IMR-90 (cell line): ENCODE results near the gene SQSTM1. TPM values are rescaled to one million over a fixed set of nuclear protein-coding genes. Genes with fewer than 3 reads are reported as not detected.

Experiments used
- ATAC-seq: fragments of 200-7000 bp; cut with Tn5 transposase; 2 replicates; pipeline ENCODE4 v1.9.1; 2020; ENCODE audit warnings: low read depth, mild to moderate bottlenecking, moderate library complexity
- BruUV-seq: library from RNA; stranded (reverse); fragments of 400-500 nt; replicated peaks from 2 replicates; lab custom pipeline; 2021; lab: Mats Ljungman, UMichigan
- CTCF ChIA-PET: fragments of 300-600 bp; formaldehyde crosslinking; extraction: SDS; loops from one replicate; lab custom pipeline; 2021; ENCODE audit warnings: antibody characterized with exemption; lab: Yijun Ruan, JAX
- POLR2A ChIA-PET: fragments of 300-600 bp; sonication (Branson Sonifier 250); formaldehyde crosslinking; loops from one replicate; lab custom pipeline; 2022; ENCODE audit warnings: antibody characterized with exemption; ENCODE audit not compliant: unreplicated experiment; lab: Charles Lee
- DNase-seq: peaks from one replicate; pipeline ENCODE4 v3.0.0; 2013
- H2AFZ ChIP-seq: replicated peaks from 2 replicates; pipeline ENCODE3; 2013; ENCODE audit warnings: low read length, mild to moderate bottlenecking; ENCODE audit not compliant: poor library complexity
- H2AK5ac ChIP-seq: 2 replicates; pipeline ENCODE4 v1.6.1; 2013; ENCODE audit warnings: low read depth, low read length, inconsistent platforms
- H2AK9ac ChIP-seq: replicated peaks from 2 replicates; pipeline ENCODE3; 2013; ENCODE audit warnings: mild to moderate bottlenecking, low read depth, low read length, moderate library complexity; ENCODE audit not compliant: poor library complexity
- H2BK120ac ChIP-seq: 2 replicates; pipeline ENCODE4 v1.6.1; 2013; ENCODE audit warnings: low read depth, low read length, inconsistent platforms
- H2BK15ac ChIP-seq: 3 replicates; pipeline ENCODE4 v1.6.1; 2013; ENCODE audit warnings: low read depth, low read length, inconsistent platforms
- H2BK20ac ChIP-seq: 2 replicates; pipeline ENCODE4 v1.6.1; 2013; ENCODE audit warnings: low read depth, mild to moderate bottlenecking, inconsistent platforms, low read length, moderate library complexity
- H2BK5ac ChIP-seq: 2 replicates; pipeline ENCODE4 v1.6.1; 2013; ENCODE audit warnings: mild to moderate bottlenecking, low read depth, low read length, inconsistent platforms; ENCODE audit not compliant: poor library complexity, severe bottlenecking
- H3K14ac ChIP-seq: replicated peaks from 2 replicates; pipeline ENCODE4 v1.6.1; 2013; ENCODE audit warnings: low read depth, low read length, inconsistent platforms
- H3K18ac ChIP-seq: 2 replicates; pipeline ENCODE4 v1.6.1; 2013; ENCODE audit warnings: low read depth, low read length, control low read depth
- H3K23ac ChIP-seq: 2 replicates; pipeline ENCODE4 v1.6.1; 2013; ENCODE audit warnings: low read depth, low read length, inconsistent platforms
- H3K27ac ChIP-seq: 2 replicates; pipeline ENCODE4 v1.5.1; 2013; ENCODE audit warnings: mild to moderate bottlenecking, control low read depth, low read length; ENCODE audit not compliant: insufficient read depth
- H3K27me3 ChIP-seq: 2 replicates; pipeline ENCODE4 v1.6.1; 2013; ENCODE audit warnings: low read length; ENCODE audit not compliant: control insufficient read depth, insufficient read depth
- H3K36me3 ChIP-seq: 2 replicates; pipeline ENCODE4 v1.6.1; 2013; ENCODE audit warnings: low read length, mixed read lengths; ENCODE audit not compliant: control insufficient read depth, insufficient read depth
- H3K4ac ChIP-seq: 2 replicates; pipeline ENCODE4 v1.6.1; 2013; ENCODE audit warnings: low read depth, low read length, inconsistent platforms
- H3K4me1 ChIP-seq: 2 replicates; pipeline ENCODE4 v1.6.1; 2013; ENCODE audit warnings: low read length, mixed read lengths; ENCODE audit not compliant: control insufficient read depth, insufficient read depth
- H3K4me2 ChIP-seq: 2 replicates; pipeline ENCODE4 v1.6.1; 2013; ENCODE audit warnings: low read depth, mild to moderate bottlenecking, control low read depth, low read length, moderate library complexity
- H3K4me3 ChIP-seq: 2 replicates; pipeline ENCODE4 v1.5.1; 2013; ENCODE audit warnings: low read depth, mild to moderate bottlenecking, control low read depth, low read length, moderate library complexity; ENCODE audit not compliant: insufficient read depth
- H3K56ac ChIP-seq: 2 replicates; pipeline ENCODE4 v1.6.1; 2013; ENCODE audit warnings: low read length, inconsistent platforms; ENCODE audit not compliant: insufficient read depth; ENCODE audit errors: extremely low read depth
- H3K79me1 ChIP-seq, 2 experiments: 2 replicates each; pipeline ENCODE4 v1.6.1; 2013; ENCODE audit warnings: low read length in 2 of 2, inconsistent platforms in 1 of 2, low read depth in 1 of 2
- H3K9ac ChIP-seq: 2 replicates; pipeline ENCODE4 v1.6.1; 2013; ENCODE audit warnings: low read depth, low read length, control low read depth
- H3K9me1 ChIP-seq: 2 replicates; pipeline ENCODE4 v1.6.1; 2013; ENCODE audit warnings: low read length, inconsistent platforms; ENCODE audit not compliant: insufficient read depth
- H3K9me3 ChIP-seq: 2 replicates; pipeline ENCODE4 v1.6.1; 2013; ENCODE audit warnings: low read length; ENCODE audit not compliant: control insufficient read depth, insufficient read depth
- H4K20me1 ChIP-seq: 2 replicates; pipeline ENCODE4 v1.6.1; 2013; ENCODE audit warnings: low read length, inconsistent platforms; ENCODE audit not compliant: insufficient read depth
- H4K5ac ChIP-seq: 2 replicates; pipeline ENCODE4 v1.6.1; 2013; ENCODE audit warnings: mild to moderate bottlenecking, low read depth, low read length, control low read depth
- H4K8ac ChIP-seq, 2 experiments: 2 replicates each; pipeline ENCODE4 v1.6.1; 2013; ENCODE audit warnings: low read depth in 2 of 2, low read length in 2 of 2, control low read depth in 1 of 2, inconsistent platforms in 1 of 2
- H4K91ac ChIP-seq: 2 replicates; pipeline ENCODE4 v1.6.1; 2013; ENCODE audit warnings: low read depth, low read length, inconsistent platforms; ENCODE audit not compliant: insufficient read depth
- BHLHE40 ChIP-seq: fragments of 150-350 bp; IDR thresholded peaks from 2 replicates; pipeline ENCODE4 v1.6.1; 2016; ENCODE audit warnings: mild to moderate bottlenecking, low read depth, low read length
- CEBPB ChIP-seq: IDR thresholded peaks from 2 replicates; pipeline ENCODE4 v1.6.1; 2012; ENCODE audit warnings: low read depth, low read length, improper control_type of control experiment
- MAFK ChIP-seq: IDR thresholded peaks from 2 replicates; pipeline ENCODE4 v1.6.1; 2012; ENCODE audit warnings: low read depth, low read length, improper control_type of control experiment
- MAZ ChIP-seq: IDR thresholded peaks from 2 replicates; pipeline ENCODE4 v1.6.1; 2012; ENCODE audit warnings: low read depth, mild to moderate bottlenecking, low read length, improper control_type of control experiment, moderate library complexity, borderline replicate concordance
- POLR2A ChIP-seq: IDR thresholded peaks from 2 replicates; pipeline ENCODE4 v1.6.1; 2012; ENCODE audit warnings: mild to moderate bottlenecking, low read depth, low read length
- RAD21 ChIP-seq: IDR thresholded peaks from 2 replicates; pipeline ENCODE4 v1.6.1; 2012; ENCODE audit warnings: low read length, improper control_type of control experiment
- WGBS, 2 experiments: methylation state at CpG; one replicate each; pipeline versions ENCODE4 v1.1.5 to v1.1.7; 2013; ENCODE audit warnings: missing lambda C conversion rate in 2 of 2; ENCODE audit not compliant: insufficient read length in 1 of 2; ENCODE audit errors: extremely low coverage in 2 of 2; 5-methylcytosine and 5-hydroxymethylcytosine counted together
- dilution Hi-C: fragments of 300-500 bp; cut with HindIII; formaldehyde crosslinking; loops from one replicate; pipeline ENCODE4 v1.14.3; 2018; ENCODE audit warnings: low sequenced_read_pairs; ENCODE audit not compliant: unreplicated experiment
- in situ Hi-C: fragments of 300-500 bp; cut with MboI; formaldehyde crosslinking; loops from 3 replicates; pipeline ENCODE4 v1.14.3; 2019; ENCODE audit warnings: low sequenced_read_pairs, inconsistent platforms, mixed read lengths
- intact Hi-C: fragments of 100-400 bp; cut with micrococcal nuclease; formaldehyde crosslinking; loops from 2 replicates; pipeline ENCODE4 v1.10.0; 2022
- polyA plus RNA-seq, 3 experiments: library from polyadenylated mRNA; depleted of rRNA; stranded (reverse); fragments of >200 nt; gene quantifications; 2 replicates each; pipeline ENCODE4 v1.2.3, GENCODE V29; 2012; ENCODE audit warnings: low replicate concordance in 1 of 3
- total RNA-seq: library from RNA; depleted of rRNA; stranded (reverse); fragments of >200 nt; gene quantifications from 2 replicates; pipeline ENCODE4 v1.2.3, GENCODE V29; 2012
- TF ChIP-seq, protein P1 (sequence below): fragments of 150-350 bp; IDR thresholded peaks from 2 replicates; pipeline ENCODE4 v1.6.1; 2016; ENCODE audit warnings: low read depth, mild to moderate bottlenecking, low read length, moderate library complexity, borderline replicate concordance

Gene SQSTM1
- total and polyA plus RNA-seq, 2 of the 4 experiments (the other 2 are of a cell fraction), result 152 to 184 TPM

GRCh38 chr5:179872828-179873575, 52.3 kb downstream of the SQSTM1 start:
- Histone ChIP-seq H3K27ac (no peak overlapping the region), H3K27me3 (no peaks in the 10 kb centered on the region), H3K4me2 (no peak overlapping the region), H2AFZ (no peak overlapping the region), H4K91ac (no peak overlapping the region), H3K4ac (no peak overlapping the region), H4K5ac (no peak overlapping the region), H4K8ac (no peak overlapping the region), H3K14ac (no peak overlapping the region), H2BK15ac (no peak overlapping the region), H3K79me1 (no peaks in the 10 kb centered on the region; a peak in 1 of 4 replicates), H3K56ac (no peak overlapping the region), H2AK5ac (no peak overlapping the region), H3K18ac (no peak overlapping the region), H3K36me3 (peaks cover 67% of the 10 kb centered on the region), H3K23ac (no peak overlapping the region), H2AK9ac (peak overlapping the region; percentile 31), H3K9ac (no peak overlapping the region), H3K4me1 (no peaks in the 10 kb centered on the region), H3K4me3 (no peak overlapping the region), H2BK20ac (no peak overlapping the region), H3K9me1 (no peaks in the 10 kb centered on the region), H3K9me3 (no peaks in the 10 kb centered on the region), H2BK5ac (no peak overlapping the region), H4K20me1 (no peaks in the 10 kb centered on the region), H2BK120ac (no peak overlapping the region)
- no TSS peak for BruUV-seq
- ChIA-PET CTCF (no interaction called here), POLR2A (no interaction called here)
- in situ Hi-C loops, result no loop called here
- WGBS, 2 experiments, result 89% methylated on average over 3 of the region's 14 CpGs; no CpG with 5 or more reads in 1 of the 2 experiments
- DNase-seq, result no peak
- dilution Hi-C loops, result no loop called here
- no peak for ATAC-seq
- intact Hi-C loops, result no loop called here
- TF ChIP-seq CEBPB (no peak), BHLHE40 (no peak), POLR2A (no peak), MAZ (no peak), RAD21 (no peak), MAFK (no peak)
- TF ChIP-seq, protein P1, sequence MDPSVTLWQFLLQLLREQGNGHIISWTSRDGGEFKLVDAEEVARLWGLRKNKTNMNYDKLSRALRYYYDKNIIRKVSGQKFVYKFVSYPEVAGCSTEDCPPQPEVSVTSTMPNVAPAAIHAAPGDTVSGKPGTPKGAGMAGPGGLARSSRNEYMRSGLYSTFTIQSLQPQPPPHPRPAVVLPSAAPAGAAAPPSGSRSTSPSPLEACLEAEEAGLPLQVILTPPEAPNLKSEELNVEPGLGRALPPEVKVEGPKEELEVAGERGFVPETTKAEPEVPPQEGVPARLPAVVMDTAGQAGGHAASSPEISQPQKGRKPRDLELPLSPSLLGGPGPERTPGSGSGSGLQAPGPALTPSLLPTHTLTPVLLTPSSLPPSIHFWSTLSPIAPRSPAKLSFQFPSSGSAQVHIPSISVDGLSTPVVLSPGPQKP, result no peak
